RCC 7860 (cell line): ENCODE results near the gene MAP1LC3A.
"Not testable (repeated sequence)": the region's sequence is repeated elsewhere in the genome, so short reads cannot be mapped to it uniquely, and the experiment has no call there.

ENCODE experiments used
- DNase-seq: peaks from one replicate; pipeline ENCODE4 v3.0.0-alpha.2; 2015; ENCODE audit warnings: low spot score
- FAIRE-seq: peaks from 2 replicates; lab custom pipeline; 2012; peaks lifted over from hg19 to GRCh38; lab: Jason Lieb, UNC

MAP1LC3A gene

DNA sequence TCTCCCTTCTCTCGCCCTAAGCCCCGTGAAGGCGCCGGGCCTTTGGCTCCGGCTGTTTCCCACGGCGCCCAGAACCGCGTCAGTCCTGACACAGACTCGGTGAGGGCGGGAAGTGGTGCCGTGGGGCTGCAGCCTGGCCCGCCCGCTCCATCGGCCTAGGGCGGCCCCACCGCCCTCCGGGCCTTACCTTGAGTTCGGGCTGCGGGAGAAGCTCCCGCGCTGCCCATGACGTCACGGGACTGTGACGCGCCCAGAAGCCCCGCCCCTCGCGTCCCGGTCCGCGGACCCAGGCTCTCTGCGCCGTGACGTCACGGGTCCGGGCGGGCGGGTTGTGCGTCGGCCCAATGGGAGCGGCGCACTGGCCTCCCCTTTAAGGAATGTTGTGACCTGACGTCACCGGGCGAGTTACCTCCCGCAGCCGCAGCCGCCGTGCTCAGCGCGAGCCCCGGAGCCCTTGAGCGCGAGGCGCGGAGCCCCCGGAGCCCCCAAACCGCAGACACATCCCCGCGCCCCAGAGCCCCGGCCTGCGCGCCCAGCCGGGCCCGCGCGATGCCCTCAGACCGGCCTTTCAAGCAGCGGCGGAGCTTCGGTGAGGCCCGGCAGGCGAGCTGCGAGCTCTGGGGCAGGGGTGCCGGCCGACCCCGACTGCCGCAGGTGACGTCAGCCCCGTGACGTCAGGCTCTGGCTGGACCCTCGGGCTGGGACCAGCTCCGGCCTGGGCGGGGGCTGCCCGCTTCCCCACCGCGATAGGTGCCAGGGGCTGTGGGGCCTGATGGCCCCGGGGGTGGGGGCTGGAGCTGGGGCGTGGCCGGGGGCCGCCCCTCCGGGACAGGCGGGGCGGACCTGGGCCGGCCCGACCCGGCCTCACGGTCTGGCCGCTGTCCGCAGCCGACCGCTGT, at the start of gene MAP1LC3A:
MAP1LC3A (plus strand) TSS at position 399 of the 899 bp plus-strand sequence; CDS start at position 550, 151 bp downstream.
- DNase-seq (no peak), FAIRE-seq (no peak)

DNA sequence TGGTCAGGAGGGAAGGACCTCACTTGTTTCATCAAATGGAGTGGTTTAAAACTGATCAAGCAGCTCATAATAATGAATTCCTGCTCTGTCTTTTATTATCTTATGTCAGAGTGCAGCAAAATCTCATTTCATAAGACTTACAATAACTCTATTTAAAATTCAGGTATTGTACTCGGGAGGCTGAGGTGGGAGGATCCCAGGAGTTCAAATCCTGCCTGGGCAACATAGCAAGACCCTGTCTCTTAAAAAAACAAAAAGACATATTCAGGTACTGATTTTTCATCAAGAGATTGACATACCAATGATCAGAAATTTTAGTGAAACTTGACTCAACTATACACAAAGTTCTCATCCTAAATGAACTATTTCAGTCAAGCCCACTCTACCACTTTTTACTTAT, 47.9 kb upstream of the MAP1LC3A start:
- FAIRE-seq = no peak
- no peak for DNase-seq

DNA sequence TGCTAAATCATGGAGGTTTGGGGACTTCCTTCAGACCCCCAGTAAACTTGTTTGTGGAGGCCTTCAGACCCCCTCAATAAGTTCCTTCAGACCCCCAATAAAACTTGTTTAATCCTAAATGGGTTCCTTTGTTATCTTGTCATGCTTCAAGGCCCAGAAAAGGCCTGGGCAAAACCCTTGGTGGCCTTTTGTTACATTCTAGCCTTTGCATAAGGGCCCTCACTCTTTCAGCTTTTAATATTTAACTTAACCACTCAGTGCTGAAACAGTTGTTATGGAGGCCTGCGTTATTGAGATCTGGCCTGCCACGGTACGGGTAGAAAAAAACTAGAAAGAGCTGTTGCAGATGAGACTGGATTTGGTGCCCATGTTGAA, 46.6 kb upstream of the MAP1LC3A start:
- FAIRE-seq (peak; percentile 90), DNase-seq (peak; percentile 45)

DNA sequence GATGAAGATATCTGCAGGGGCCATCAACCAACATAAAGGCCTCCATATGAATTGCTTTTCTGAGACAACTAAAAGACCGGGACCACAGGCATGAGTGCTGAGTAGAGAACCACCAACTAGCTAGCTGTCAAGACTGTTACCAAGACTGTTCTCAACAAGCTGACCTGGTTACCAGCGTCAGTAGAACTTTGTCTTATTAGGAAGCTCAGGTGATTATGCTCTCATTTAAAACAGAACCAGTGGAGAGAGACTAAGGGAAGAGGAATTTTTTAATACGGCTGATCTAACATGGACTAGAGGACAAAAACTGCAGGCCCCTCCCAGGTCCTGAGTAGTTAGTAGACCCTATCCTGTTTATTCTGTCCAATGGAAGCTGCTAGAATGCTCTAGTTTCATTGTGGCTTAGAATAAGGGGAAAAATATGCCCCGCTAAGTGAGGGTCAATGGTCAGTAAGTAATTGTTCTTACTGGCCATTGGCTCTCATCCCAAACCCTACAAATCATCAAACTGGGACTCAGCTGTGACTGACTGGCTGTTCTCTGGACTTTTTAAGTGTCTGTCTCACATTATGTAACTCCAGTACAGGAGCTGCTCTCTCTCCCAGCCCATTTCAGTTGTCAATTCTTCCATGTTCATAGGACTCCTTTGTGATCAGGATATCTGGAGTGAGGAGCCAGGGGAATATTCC, 46.1 kb upstream of the MAP1LC3A start:
- FAIRE-seq (peak; percentile 78), DNase-seq (peak; percentile 25)

DNA sequence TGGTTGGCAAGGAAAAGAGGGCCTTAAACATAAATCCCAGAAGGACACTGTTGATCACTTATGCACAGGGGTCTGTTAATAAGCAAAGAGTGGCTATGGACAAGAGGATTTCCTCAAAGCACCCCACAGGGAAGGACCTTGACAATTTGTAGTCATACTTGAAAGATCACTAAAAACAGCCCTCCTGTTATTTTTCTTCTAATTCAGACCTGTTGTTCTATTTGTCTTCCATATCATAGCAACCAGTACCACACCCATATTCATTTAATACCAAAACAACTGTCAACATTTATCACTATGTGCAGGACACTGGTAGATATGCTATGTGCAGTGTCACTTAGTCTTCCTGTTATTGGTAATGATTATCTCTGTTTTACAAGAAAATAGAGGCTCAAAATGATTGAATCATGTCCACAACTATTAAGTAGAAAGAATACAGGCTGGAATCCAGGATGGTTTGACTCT, 45.5 kb upstream of the MAP1LC3A start:
- DNase-seq (peak; percentile 36), FAIRE-seq (no peak)

DNA sequence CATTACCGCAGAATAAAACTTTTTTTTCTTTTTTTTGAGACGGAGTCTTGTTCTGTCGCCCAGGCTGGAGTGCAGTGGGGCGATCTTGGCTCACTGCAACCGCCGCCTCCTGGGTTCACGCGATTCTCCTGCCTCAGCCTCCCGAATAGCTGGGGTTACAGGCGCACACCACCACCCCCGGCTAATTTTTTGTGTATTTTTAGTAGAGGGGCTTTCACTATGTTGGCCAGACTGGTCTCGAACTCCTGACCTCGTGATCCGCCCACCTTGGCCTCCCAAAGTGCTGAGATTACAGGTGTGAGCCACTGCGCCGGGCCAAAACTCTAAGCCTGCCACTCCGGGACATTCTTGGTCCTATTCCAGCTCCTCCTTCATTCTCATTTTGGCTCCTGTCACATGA, 44.5 kb upstream of the MAP1LC3A start:
- not testable (repeated sequence) for FAIRE-seq, DNase-seq

DNA sequence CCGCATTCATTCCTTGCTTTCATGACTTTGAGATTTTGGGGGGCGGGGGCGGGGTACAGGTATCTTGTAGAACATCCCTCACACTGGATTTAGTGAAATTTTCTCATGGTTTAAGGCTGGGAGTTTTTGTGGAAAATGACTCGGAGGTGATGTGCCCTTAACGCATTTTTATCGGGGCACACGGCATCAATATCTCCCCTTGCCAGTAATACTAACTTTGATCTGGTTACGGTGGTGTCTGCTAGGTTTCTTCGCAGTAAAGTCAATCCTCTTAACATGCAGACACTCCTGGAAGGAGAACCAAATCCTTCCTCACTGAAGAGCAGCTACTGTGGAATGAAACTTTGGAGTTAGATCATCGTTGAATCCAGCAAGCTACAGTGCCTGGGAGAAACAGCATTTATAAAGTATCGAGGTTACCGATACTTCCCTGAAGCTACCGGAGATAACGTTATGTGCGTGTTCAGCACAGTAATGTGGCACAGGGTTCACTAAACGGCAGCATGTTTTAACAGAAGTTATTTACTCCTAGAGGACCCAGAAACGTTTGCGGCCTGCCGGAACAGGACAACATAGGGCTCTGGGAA, 43.5 kb upstream of the MAP1LC3A start:
- DNase-seq = no peak
- no peak for FAIRE-seq

DNA sequence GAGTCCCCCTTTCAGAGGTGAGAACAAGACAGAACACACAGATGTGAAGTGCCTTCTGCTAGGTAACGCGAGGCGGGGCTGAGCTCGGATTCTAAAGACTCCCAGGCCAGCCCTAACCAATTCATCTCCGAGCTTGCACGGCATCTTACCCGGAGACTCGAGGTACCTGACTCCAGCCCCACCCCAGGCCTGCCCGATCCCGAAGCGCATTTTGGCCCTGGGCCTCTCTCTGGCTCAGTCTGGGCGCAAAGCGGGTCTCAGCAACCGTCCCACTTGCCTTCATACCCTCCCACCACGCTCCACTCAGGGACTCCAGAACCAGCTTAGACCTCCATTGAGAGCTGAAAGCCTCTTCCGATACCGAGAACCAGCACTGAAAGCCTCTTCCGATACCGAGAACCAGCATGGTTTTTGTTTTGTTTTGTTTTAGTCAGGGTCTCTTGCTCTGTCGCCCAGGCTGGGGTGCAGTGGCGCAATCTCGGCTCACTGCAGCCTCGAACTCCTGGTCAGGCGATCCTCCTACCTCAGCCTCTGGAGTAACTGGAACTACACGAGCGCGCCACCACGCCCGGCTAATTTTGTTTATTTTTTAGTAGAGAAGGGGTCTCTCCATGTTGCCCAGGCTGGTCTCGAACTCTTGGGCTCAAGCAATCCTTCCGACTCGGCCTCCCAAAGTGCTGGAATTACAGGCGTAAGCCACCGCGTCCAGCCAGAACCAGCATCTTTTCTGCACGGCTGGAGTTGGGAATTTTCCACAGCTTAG, 42.9 kb upstream of the MAP1LC3A start:
- FAIRE-seq (no peak), DNase-seq (peak; percentile 51)

DNA sequence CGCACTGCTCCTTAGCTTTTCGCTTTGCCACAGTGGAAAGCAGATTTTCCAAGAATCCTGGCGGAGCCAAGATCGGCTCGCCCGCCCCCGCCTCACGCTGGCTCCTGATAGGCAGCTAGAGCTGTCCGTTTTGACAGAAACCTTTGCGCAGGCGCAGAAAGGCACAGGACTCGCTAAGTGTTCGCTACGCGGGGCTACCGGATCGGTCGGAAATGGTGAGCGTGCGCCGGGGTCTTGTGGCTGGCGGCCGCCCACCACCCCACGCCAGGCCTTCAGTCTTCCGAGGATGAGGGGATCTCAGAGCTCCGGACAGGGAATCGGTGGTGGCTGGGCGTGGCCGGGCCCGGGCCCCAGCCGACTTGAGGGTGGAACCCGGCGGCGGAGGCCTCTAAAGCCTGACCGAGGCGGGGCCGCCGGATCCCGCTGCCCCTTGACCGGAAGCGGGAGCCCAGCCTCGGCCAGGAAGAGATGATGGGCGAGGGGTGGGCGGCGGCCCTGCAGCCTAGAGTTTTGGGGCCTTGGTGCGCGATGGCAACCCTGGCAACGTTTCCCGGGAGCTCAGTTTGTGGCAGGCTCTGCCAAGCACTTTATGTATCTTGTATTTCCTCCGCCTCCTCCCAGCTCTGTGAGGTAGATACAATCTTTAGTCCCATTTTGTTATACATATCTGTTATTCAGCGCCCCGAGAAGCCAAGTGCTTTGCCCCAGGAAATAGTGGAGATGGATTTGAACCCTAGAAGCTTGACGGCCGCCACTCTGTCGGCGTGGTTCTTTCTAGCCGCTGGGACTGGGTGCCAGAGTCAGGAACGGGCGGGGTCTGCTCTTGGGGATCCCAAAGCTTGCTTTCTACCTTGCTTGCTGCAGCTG, 42.0 kb upstream of the MAP1LC3A start, which contains the start of gene DYNLRB1:
DYNLRB1 (plus strand) TSS at position 176 of the 867 bp plus-strand sequence; CDS start at position 213, 37 bp downstream.
- FAIRE-seq (peak; percentile 83), DNase-seq (peak; percentile 91)

DNA sequence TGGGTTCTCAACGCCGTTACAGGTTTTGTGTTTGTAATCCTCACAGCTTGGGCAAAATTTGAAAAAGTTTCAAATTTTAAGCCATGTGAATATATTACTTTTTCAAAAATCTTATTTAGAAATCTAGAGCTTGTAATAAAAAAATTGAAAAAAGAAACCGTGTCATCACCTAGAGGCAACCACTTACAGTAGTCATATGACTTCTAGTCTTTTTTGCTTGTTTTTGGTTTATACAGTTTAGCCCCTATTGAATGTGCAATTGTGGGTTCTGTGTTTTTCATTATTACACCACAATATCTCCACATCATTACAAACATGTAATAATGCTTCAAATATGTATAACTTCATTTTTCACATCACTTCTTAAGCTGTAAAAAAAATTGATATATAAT, 41.4 kb upstream of the MAP1LC3A start:
- no peak for DNase-seq

DNA sequence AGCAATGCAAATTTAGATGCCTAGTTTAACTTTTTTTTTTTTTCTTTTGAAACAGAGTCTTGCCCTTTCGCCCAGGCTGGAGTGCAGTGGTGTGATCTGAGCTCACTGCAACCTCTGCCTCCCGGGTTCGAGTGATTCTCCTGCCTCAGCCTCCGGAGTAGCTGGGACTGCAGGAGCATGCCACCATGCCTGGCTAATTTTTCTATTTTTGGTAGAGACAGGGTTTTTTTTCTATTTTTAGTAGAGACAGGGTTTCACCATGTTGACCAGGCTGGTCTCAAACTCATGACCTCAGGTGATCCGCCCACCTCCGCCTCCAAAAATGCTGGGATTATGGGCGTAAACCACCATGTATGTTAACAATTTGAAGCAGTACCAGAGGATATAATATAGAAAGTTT, 39.7 kb upstream of the MAP1LC3A start:
- not testable (repeated sequence) for DNase-seq, FAIRE-seq

More for the DNA sequence above, 41.4 kb upstream of the MAP1LC3A start:
- FAIRE-seq = peak; percentile 28

DNA sequence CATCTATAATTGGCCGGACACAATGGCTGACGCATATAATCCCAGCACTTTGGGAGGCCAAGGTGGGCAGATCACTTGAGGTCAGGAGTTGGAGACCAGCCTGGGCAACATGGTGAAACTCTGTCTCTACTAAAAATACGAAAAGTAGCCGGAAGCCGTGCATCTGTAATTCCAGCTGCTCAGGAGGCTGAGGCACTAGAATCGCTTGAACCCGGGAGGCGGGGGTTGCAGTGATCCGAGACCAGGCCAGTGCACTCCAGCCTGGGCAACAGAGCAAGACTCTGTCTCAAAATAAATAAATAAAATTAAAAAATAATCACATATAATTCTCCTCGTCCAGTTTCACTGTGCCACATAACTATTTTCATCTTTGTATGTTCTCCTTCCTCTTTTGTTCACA, 38.7 kb upstream of the MAP1LC3A start:
- FAIRE-seq, DNase-seq: not testable (repeated sequence)

DNA sequence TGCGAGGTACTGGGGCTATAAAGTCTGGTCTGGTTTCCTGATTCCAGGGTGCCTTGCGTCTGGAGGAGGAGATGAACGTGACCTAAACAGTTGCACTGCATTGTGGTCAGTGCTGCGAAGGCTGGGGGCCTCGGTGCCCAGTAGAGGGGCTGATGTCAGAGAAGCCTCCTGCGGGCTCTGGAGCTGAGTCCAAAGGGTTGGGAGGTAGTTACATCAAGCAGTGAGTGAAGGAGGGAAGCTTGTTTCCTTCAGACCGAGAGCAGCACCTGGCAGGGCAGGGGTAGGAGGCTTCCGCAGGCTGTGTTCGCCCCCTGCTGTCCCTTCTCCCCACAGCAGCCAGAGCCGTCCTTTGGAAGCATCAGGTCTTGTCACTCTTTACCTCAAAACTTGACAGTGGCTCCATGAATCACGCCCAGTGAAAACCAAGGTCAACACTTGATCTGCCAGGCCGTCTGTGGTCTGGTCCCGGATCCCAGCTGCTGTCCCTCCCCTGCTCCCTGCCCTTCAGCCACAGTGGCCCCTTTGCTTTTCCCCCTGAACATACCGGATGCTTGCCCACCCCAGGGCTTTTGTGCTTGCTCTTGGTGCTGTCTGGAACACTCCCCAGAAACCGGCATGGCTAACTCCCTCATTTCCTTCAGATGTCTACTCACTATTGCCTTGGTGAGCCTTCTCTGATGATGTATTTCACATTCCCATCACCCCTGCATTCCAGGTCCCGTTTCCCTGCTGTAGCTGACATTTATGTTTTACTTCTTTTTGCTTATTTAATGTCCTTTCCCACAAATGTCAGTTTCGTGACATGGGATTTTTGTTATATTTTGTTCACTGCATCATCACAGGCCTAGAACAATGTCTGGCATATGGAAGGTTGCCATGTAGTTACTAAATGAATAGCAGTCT, 35.3 kb upstream of the MAP1LC3A start:
- FAIRE-seq = peak; percentile 66
- DNase-seq = peak; percentile 81

DNA sequence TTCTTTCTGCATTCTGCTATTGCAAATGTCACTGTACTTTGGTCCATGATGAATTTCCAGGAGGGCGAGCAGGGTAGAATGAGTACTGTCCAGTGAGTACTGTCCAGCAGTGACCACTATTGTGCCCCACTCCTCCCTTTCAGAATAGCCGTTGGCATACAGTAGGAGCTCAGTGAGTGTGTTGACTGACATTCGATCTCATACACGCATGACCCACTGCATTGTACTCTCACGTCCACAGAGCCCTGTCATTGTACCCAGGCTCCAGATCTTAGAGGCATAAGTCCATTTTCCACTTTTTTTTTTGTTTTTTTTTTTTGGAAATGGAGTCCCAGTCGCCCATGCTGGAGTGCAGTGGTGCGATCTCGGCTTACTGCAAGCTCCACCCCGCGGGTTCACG, 34.1 kb upstream of the MAP1LC3A start:
- FAIRE-seq = no peak
- DNase-seq = no peak

DNA sequence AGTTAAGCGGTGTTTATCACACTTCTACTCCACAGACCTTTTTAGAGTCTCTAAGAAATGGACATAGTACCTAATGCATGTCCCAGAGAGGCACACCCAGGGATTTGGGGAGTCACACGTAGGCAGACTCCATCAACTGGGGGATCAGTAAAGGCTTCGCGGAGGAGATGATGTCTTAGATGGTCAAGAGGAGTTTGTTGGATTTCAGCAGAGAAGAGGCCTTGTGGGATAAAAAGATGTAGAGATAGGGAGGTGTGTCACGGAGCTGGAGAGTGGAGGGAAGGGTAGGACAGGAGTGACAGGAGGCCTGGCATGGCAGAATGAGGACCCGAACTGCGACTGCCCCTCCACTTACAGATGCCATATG, 33.2 kb upstream of the MAP1LC3A start:
- DNase-seq (no peak), FAIRE-seq (no peak)

DNA sequence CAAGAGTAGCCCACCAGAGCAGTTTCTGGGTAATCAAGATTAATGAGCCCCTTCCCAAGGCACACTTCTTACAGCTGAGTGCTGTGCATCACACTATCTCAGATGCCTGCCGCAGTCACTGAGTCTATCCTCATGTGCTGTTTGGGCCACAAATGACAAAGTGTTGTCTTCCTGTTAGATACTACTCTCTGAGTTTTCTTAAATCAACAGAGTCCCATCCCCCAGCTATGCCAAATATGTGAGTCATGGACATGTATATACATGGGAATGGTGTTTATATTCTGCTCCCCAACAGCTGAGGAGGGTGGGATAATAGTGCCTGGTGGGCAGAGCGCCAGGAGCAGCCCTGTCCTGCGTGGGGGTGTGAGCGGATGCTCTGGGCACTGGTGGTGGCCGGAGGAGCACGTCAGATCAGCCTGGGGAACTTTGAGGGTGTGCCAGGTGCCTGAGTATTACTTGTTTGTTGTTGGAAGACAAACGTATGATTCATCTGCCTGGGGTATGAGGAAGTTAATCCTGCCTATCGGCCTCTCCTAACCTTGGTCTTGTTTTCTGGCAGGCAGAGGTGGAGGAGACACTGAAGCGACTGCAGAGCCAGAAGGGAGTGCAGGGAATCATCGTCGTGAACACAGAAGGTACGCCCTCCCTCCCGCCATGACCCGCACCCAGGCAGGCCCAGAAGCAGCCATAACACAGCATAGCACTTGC, 32.7 kb upstream of the MAP1LC3A start:
- DNase-seq (peak; percentile 100), FAIRE-seq (peak; percentile 92)

DNA sequence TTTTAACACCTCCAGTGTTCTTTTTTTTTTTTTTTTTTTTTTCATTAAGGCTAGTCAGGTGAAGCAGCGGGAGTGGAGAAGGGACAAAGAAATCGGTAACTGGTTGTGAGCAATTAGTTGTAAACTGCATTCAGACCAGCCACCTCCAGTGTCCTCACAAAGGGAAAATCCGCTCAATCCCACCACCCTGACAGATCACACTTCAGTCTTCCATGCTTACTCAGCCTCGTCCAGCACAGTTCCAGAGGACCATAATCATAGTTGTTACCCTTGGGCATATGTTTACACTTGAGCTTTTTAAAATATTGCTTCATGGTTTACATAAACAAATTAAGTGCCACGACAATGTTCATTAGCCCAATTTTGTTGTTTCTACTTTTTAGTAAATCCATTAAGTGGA, 32.1 kb upstream of the MAP1LC3A start:
- no peak for FAIRE-seq
- DNase-seq = no peak

DNA sequence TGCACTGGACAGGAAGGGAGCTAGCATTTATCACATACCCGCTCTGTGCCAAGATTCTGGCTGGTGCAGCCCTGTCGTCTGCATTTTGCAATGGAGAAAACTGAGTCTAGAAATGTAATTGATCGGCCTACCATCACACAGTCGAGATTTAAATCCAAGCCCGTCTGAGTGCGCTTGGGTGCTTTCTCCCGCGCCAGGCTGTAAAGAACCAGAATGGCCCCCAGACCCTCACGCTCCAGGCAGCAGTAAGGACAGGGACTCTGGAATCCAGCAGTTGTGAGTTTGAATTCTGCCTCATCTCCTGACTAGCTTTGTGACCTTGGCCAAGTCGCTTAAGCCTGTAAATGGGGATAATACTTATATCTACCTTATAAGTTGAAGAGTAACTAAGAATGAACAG, 31.5 kb upstream of the MAP1LC3A start:
- FAIRE-seq = no peak
- DNase-seq = no peak
